ENCODE results near the gene MRPS15. TPM values are rescaled to one million over a fixed set of nuclear protein-coding genes. Genes with fewer than 3 reads are reported as not detected.

The MRPS15 gene
- total RNA-seq, 1 experiment from 2014 or later: 98.7 TPM

DNA sequence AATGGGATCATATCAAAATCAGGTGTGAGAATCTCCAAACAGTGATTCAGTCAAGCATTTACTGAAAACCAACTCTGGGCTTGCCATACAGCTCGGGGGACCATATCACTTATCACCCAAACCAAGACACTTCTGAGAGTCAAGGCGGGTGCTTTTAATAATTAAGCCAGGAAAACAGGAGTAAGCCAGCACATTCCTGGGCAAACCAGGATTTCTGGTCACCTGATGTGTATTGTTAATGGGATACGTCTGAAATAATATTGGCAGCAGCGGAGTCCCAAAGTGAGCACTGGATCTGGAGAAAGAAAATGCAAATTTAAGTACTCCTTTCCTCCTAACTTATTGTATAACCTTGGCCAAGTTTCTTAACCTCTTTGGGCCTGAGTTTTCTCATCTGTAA lies 31.6 kb downstream of the MRPS15 start:
- Histone ChIP-seq H3K9me3 (ENCODE audit: control insufficient read depth in 1 of 2, insufficient read depth in 1 of 2, low read depth in 1 of 2, low read length in 2 of 2) (no peaks in the 10 kb centered on the region), H3K36me3 (ENCODE audit: control insufficient read depth in 1 of 2, insufficient read depth in 2 of 2, low read length in 2 of 2) (no peaks in the 10 kb centered on the region), H3K9ac (ENCODE audit: low read length) (no peak overlapping the region), H3K27me3 (ENCODE audit: insufficient read depth, low read length) (no peaks in the 10 kb centered on the region), H3K27ac (ENCODE audit: low read depth, low read length) (no peak overlapping the region), H3K4me1 (ENCODE audit: control insufficient read depth in 1 of 2, insufficient read depth in 2 of 2, low read length in 2 of 2) (peaks cover 13 to 18% of the 10 kb centered on the region in 2 experiments), H2AFZ (ENCODE audit: low read depth, low read length, poor library complexity, severe bottlenecking) (no peak overlapping the region), H3K4me2 (ENCODE audit: low read length) (no peak overlapping the region), H3K9me2 (ENCODE audit: insufficient read depth) (no peaks in the 10 kb centered on the region), H3K79me2 (ENCODE audit: insufficient read depth, low read length) (no peaks in the 10 kb centered on the region), H3K4me3 (replicated peaks in 1 of 2; ENCODE audit: low read depth in 1 of 2, low read length in 2 of 2) (no peak overlapping the region), H4K20me1 (ENCODE audit: insufficient read depth) (no peaks in the 10 kb centered on the region)
- TF ChIP-seq ELF1 (IDR thresholded peaks at IDR 0.05; ENCODE audit: borderline replicate concordance, low read depth) (no peak), POLR2A (IDR thresholded peaks at IDR 0.05; ENCODE audit: borderline replicate concordance, extremely low read depth, insufficient read depth, insufficient read length) (no peak), EZH2phosphoT487 (IDR thresholded peaks at IDR 0.05; ENCODE audit: borderline replicate concordance) (no peak), SP1 (IDR thresholded peaks at IDR 0.05; ENCODE audit: low read depth) (no peak), EGR1 (IDR thresholded peaks at IDR 0.05; ENCODE audit: low read depth) (no peak), EZH2 (IDR thresholded peaks at IDR 0.05) (no peak), ZFX (IDR thresholded peaks at IDR 0.05) (no peak), SRF (IDR thresholded peaks at IDR 0.05; ENCODE audit: low read depth) (no peak), SIN3A (IDR thresholded peaks at IDR 0.05; ENCODE audit: low read depth) (no peak), ZNF274 (IDR thresholded peaks at IDR 0.05; ENCODE audit: low read depth, low read length) (no peak), JUND (IDR thresholded peaks at IDR 0.05) (no peak)
- TF ChIP-seq, protein P1, sequence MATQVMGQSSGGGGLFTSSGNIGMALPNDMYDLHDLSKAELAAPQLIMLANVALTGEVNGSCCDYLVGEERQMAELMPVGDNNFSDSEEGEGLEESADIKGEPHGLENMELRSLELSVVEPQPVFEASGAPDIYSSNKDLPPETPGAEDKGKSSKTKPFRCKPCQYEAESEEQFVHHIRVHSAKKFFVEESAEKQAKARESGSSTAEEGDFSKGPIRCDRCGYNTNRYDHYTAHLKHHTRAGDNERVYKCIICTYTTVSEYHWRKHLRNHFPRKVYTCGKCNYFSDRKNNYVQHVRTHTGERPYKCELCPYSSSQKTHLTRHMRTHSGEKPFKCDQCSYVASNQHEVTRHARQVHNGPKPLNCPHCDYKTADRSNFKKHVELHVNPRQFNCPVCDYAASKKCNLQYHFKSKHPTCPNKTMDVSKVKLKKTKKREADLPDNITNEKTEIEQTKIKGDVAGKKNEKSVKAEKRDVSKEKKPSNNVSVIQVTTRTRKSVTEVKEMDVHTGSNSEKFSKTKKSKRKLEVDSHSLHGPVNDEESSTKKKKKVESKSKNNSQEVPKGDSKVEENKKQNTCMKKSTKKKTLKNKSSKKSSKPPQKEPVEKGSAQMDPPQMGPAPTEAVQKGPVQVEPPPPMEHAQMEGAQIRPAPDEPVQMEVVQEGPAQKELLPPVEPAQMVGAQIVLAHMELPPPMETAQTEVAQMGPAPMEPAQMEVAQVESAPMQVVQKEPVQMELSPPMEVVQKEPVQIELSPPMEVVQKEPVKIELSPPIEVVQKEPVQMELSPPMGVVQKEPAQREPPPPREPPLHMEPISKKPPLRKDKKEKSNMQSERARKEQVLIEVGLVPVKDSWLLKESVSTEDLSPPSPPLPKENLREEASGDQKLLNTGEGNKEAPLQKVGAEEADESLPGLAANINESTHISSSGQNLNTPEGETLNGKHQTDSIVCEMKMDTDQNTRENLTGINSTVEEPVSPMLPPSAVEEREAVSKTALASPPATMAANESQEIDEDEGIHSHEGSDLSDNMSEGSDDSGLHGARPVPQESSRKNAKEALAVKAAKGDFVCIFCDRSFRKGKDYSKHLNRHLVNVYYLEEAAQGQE (IDR thresholded peaks at IDR 0.05; ENCODE audit: low read depth): no peak
- TF ChIP-seq, protein P2, sequence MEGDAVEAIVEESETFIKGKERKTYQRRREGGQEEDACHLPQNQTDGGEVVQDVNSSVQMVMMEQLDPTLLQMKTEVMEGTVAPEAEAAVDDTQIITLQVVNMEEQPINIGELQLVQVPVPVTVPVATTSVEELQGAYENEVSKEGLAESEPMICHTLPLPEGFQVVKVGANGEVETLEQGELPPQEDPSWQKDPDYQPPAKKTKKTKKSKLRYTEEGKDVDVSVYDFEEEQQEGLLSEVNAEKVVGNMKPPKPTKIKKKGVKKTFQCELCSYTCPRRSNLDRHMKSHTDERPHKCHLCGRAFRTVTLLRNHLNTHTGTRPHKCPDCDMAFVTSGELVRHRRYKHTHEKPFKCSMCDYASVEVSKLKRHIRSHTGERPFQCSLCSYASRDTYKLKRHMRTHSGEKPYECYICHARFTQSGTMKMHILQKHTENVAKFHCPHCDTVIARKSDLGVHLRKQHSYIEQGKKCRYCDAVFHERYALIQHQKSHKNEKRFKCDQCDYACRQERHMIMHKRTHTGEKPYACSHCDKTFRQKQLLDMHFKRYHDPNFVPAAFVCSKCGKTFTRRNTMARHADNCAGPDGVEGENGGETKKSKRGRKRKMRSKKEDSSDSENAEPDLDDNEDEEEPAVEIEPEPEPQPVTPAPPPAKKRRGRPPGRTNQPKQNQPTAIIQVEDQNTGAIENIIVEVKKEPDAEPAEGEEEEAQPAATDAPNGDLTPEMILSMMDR (IDR thresholded peaks at IDR 0.05 in 2 of 3, conservative IDR thresholded peaks at IDR 0.05 in 1 of 3; ENCODE audit: borderline replicate concordance in 1 of 3, insufficient read depth in 1 of 3, low read depth in 2 of 3, low read length in 2 of 3): no peak
- intact Hi-C loops (cut with micrococcal nuclease): no loop called here
- ATAC-seq: no peak
- no TSS peak for BruUV-seq (replicated peaks)
- no peak for DNase-seq (ENCODE audit: low read depth, low spot score)
- RAD21 ChIA-PET (ENCODE audit: low non-redundant PET in 1 of 2, low total read pairs in 2 of 2, uncharacterized antibody in 2 of 2, unreplicated experiment in 2 of 2): no interaction called here
- POLR2A ChIA-PET: no interaction called here
- CTCF ChIA-PET: no interaction called here

All from HCT116 (cell line).